ENCODE measurements around the gene DUSP3.

The DUSP3 gene

DNA sequence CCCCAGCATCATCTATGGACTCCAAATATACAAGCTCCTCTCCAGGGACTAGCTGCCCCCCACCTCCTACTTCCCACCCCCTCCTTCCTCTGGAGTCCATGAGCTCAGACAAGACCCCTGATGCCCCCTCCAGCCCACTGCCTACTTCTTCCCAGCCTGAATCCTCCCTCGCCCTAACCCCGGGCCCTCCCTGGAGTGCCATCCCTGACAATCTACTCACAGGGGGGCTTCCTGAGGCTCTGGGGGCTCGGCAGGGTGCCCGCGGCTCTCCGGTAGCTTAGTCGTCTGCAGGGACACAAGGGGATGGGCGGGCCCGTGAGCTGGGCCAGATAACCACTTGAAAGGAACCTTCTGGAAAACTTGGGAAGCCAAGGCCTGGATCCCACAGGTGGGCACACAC, 39.0 kb upstream of the DUSP3 start:
- H3K27ac ChIP-seq (ENCODE audit: low read length), result no peak overlapping the region
- H3K4me3 ChIP-seq (ENCODE audit: low read length), result no peak overlapping the region
- H3K4me1 ChIP-seq (ENCODE audit: low read length), result no peaks in the 10 kb centered on the region
- TF ChIP-seq EZH2phosphoT487 (IDR thresholded peaks at IDR 0.05; ENCODE audit: low read depth), result no peak
- TF ChIP-seq, protein P1, sequence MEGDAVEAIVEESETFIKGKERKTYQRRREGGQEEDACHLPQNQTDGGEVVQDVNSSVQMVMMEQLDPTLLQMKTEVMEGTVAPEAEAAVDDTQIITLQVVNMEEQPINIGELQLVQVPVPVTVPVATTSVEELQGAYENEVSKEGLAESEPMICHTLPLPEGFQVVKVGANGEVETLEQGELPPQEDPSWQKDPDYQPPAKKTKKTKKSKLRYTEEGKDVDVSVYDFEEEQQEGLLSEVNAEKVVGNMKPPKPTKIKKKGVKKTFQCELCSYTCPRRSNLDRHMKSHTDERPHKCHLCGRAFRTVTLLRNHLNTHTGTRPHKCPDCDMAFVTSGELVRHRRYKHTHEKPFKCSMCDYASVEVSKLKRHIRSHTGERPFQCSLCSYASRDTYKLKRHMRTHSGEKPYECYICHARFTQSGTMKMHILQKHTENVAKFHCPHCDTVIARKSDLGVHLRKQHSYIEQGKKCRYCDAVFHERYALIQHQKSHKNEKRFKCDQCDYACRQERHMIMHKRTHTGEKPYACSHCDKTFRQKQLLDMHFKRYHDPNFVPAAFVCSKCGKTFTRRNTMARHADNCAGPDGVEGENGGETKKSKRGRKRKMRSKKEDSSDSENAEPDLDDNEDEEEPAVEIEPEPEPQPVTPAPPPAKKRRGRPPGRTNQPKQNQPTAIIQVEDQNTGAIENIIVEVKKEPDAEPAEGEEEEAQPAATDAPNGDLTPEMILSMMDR (IDR thresholded peaks at IDR 0.05; ENCODE audit: low read depth, low read length), result no peak
- no peaks in the 10 kb centered on the region for H3K27me3 ChIP-seq (ENCODE audit: low read depth, low read length)
- H4K20me1 ChIP-seq (ENCODE audit: insufficient read depth, low read length), result no peaks in the 10 kb centered on the region
- H2AFZ ChIP-seq (ENCODE audit: low read depth, low read length), result no peak overlapping the region
- H3K9me3 ChIP-seq (ENCODE audit: insufficient read depth, low read length), result no peaks in the 10 kb centered on the region
- H3K9ac ChIP-seq (ENCODE audit: low read length), result no peak overlapping the region
- H3K79me2 ChIP-seq (ENCODE audit: low read length), result no peaks in the 10 kb centered on the region
- no peak overlapping the region for H3K4me2 ChIP-seq (ENCODE audit: low read length)
- H3K36me3 ChIP-seq (replicated peaks; ENCODE audit: low read depth, low read length), result no peaks in the 10 kb centered on the region

DNA sequence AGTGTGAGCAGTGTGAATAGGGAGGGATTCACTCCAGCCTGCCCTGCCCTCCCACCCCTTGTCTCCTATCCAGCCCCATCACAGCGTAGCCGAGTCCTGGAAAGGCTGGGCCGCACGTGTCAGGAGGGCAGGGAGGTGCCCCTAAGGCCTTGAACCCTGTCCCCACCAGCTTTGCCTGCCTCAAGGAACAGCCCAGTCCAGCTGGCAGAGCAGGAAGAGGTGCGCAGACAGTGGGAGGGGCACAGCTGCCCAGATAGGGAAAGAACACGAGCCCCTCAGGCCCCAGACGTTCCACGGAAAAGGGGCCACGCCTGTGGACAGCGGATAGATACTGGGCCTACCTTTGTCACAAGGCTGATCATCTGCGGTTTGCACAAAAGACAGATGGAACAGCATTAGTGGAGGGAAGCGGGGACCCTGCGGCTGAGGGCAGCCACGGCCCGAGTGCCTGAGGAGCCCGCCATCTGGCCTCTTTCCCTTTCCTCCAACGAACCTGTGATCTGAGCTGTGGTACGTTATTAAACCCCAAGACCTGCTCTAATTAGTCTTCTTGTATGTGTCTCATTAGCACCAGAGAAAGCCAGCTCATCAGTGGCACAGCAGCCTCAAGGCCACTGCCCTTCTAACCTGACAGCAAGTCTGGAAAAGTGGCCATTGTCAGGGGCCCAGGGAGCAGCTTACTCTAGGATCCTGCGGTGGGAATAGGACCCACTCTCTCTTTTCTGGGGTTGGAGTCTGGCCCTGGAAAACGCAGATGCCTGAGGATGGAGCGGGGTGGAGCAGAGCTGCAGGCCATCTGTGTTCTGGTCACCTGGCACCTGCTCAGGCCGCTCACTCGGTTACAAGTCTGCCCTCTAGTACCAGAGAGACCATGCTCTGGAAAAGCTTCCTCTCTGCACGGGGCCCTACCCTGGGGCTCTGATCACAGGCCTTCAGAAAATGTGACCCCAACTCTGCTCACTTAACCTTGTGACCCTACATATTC, 37.9 kb upstream of the DUSP3 start:
- no peak overlapping the region for H3K27ac ChIP-seq (ENCODE audit: low read length)

DNA sequence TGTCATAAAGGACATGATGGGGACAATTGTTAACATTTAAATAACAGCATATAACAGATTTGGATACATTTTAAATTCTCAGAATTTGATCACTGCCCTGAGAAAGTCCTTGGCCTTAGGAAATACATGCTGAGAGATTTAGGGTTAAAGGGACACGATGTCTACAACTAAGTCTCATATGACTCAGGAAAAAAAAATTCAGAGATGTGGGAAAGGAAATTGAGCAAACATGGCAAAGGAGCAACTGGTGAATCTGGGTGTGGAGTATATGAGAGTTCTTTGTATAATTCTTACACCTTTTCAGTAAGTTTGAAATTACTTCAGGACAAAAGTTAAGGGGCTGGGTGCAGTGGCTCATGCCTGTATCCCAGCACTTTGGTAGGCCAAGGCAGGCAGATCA, 35.9 kb upstream of the DUSP3 start:
- no peak overlapping the region for H3K4me2 ChIP-seq (ENCODE audit: low read length)
- no peaks in the 10 kb centered on the region for H3K36me3 ChIP-seq (replicated peaks; ENCODE audit: low read depth, low read length)
- no peak for TF ChIP-seq EZH2phosphoT487 (IDR thresholded peaks at IDR 0.05; ENCODE audit: low read depth)
- TF ChIP-seq, protein P1 (IDR thresholded peaks at IDR 0.05; ENCODE audit: low read depth, low read length), result no peak
- H2AFZ ChIP-seq (ENCODE audit: low read depth, low read length), result no peak overlapping the region
- H4K20me1 ChIP-seq (ENCODE audit: insufficient read depth, low read length), result no peaks in the 10 kb centered on the region
- H3K9ac ChIP-seq (ENCODE audit: low read length), result no peak overlapping the region
- H3K4me3 ChIP-seq (ENCODE audit: low read length), result no peak overlapping the region
- no peak overlapping the region for H3K27ac ChIP-seq (ENCODE audit: low read length)
- H3K9me3 ChIP-seq (ENCODE audit: insufficient read depth, low read length), result no peaks in the 10 kb centered on the region
- no peaks in the 10 kb centered on the region for H3K27me3 ChIP-seq (ENCODE audit: low read depth, low read length)
- no peaks in the 10 kb centered on the region for H3K4me1 ChIP-seq (ENCODE audit: low read length)
- no peaks in the 10 kb centered on the region for H3K79me2 ChIP-seq (ENCODE audit: low read length)

More for the DNA sequence above, 37.9 kb upstream of the DUSP3 start:
- no peaks in the 10 kb centered on the region for H3K79me2 ChIP-seq (ENCODE audit: low read length)
- H3K4me2 ChIP-seq (ENCODE audit: low read length), result no peak overlapping the region
- H3K9ac ChIP-seq (ENCODE audit: low read length), result no peak overlapping the region
- no peaks in the 10 kb centered on the region for H3K4me1 ChIP-seq (ENCODE audit: low read length)
- TF ChIP-seq, protein P1 (IDR thresholded peaks at IDR 0.05; ENCODE audit: low read depth, low read length), result no peak
- TF ChIP-seq EZH2phosphoT487 (IDR thresholded peaks at IDR 0.05; ENCODE audit: low read depth), result no peak
- no peaks in the 10 kb centered on the region for H3K27me3 ChIP-seq (ENCODE audit: low read depth, low read length)
- H3K9me3 ChIP-seq (ENCODE audit: insufficient read depth, low read length), result no peaks in the 10 kb centered on the region
- no peak overlapping the region for H3K4me3 ChIP-seq (ENCODE audit: low read length)
- H2AFZ ChIP-seq (ENCODE audit: low read depth, low read length), result no peak overlapping the region
- H3K36me3 ChIP-seq (replicated peaks; ENCODE audit: low read depth, low read length), result no peaks in the 10 kb centered on the region
- H4K20me1 ChIP-seq (ENCODE audit: insufficient read depth, low read length), result no peaks in the 10 kb centered on the region

DNA sequence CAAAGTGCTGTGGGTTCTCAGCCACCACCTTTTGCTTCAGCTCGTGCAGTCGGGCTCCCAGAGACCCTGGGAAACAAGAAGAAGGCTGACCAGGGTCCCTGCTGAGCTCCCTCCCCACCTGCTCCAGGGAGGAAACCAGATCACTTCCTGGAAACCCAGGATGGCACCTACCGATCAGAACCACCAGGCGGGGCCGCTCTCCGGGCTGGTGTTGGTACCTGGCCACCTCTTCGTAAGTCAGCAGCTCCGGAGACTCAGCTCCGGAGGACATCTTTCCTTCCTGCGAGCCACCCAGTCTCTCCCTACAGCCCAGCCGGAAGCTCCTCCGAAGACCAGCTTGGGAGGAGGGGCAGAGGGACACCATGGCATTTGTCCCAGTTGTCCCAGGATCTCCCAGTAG, 35.2 kb upstream of the DUSP3 start:
- no peak overlapping the region for H3K4me2 ChIP-seq (ENCODE audit: low read length)
- H4K20me1 ChIP-seq (ENCODE audit: insufficient read depth, low read length), result no peaks in the 10 kb centered on the region
- H3K36me3 ChIP-seq (replicated peaks; ENCODE audit: low read depth, low read length), result no peaks in the 10 kb centered on the region
- no peak overlapping the region for H3K9ac ChIP-seq (ENCODE audit: low read length)
- no peak overlapping the region for H2AFZ ChIP-seq (ENCODE audit: low read depth, low read length)
- H3K79me2 ChIP-seq (ENCODE audit: low read length), result no peaks in the 10 kb centered on the region
- H3K4me3 ChIP-seq (ENCODE audit: low read length), result no peak overlapping the region
- TF ChIP-seq, protein P1 (IDR thresholded peaks at IDR 0.05; ENCODE audit: low read depth, low read length), result no peak
- no peak for TF ChIP-seq EZH2phosphoT487 (IDR thresholded peaks at IDR 0.05; ENCODE audit: low read depth)
- H3K27me3 ChIP-seq (ENCODE audit: low read depth, low read length), result no peaks in the 10 kb centered on the region
- H3K27ac ChIP-seq (ENCODE audit: low read length), result no peak overlapping the region
- H3K9me3 ChIP-seq (ENCODE audit: insufficient read depth, low read length), result no peaks in the 10 kb centered on the region
- no peaks in the 10 kb centered on the region for H3K4me1 ChIP-seq (ENCODE audit: low read length)
